DND-41 (cell line): ENCODE results near the gene RGS14.

Experiments used
- ATAC-seq: fragments of 200-7000 bp; cut with Tn5 transposase; 3 replicates; pipeline ENCODE4 v1.9.1; 2021; ENCODE audit warnings: low read depth; ENCODE audit not compliant: insufficient read depth
- DNase-seq: peaks from one replicate; pipeline ENCODE4 v3.0.0-alpha.2; 2020
- H2AFZ ChIP-seq: 2 replicates; pipeline ENCODE4 v1.6.0; 2012; ENCODE audit warnings: low read depth, low read length
- H3K27ac ChIP-seq: 2 replicates; pipeline ENCODE4 v1.5.1; 2012; ENCODE audit warnings: low read length, inconsistent platforms
- H3K27me3 ChIP-seq: fragments of 200-600 bp; sonication (generic); 2 replicates; pipeline ENCODE4 v1.6.0; 2012; ENCODE audit warnings: low read length, mild to moderate bottlenecking, inconsistent platforms; ENCODE audit not compliant: insufficient read depth, poor library complexity
- H3K36me3 ChIP-seq: 2 replicates; pipeline ENCODE4 v1.5.1; 2012; ENCODE audit warnings: low read length, inconsistent platforms; ENCODE audit not compliant: insufficient read depth
- H3K4me1 ChIP-seq: 2 replicates; pipeline ENCODE4 v1.5.1; 2012; ENCODE audit warnings: mild to moderate bottlenecking, low read length; ENCODE audit not compliant: insufficient read depth
- H3K4me2 ChIP-seq: 2 replicates; pipeline ENCODE4 v1.6.0; 2012; ENCODE audit warnings: mild to moderate bottlenecking, moderate library complexity, low read length, inconsistent platforms; ENCODE audit not compliant: insufficient read depth
- H3K4me3 ChIP-seq, 2 experiments: fragments of 200-600 bp in 1 of 2; shearing (Covaris generic) in 1 of 2; 2 replicates each; pipeline ENCODE4 v1.5.1; 2012 to 2016; ENCODE audit warnings: inconsistent platforms in 2 of 2, low read length in 2 of 2, mild to moderate bottlenecking in 2 of 2, low read depth in 1 of 2, moderate library complexity in 1 of 2
- H3K79me2 ChIP-seq: 2 replicates; pipeline ENCODE4 v1.6.0; 2012; ENCODE audit warnings: low read length, inconsistent platforms; ENCODE audit not compliant: insufficient read depth
- H3K9ac ChIP-seq: 2 replicates; pipeline ENCODE4 v1.6.0; 2012; ENCODE audit warnings: low read depth, mild to moderate bottlenecking, inconsistent platforms, low read length, moderate library complexity
- H3K9me3 ChIP-seq: 2 replicates; pipeline ENCODE4 v1.5.1; 2012; ENCODE audit warnings: low read length, moderate library complexity, mild to moderate bottlenecking, inconsistent platforms; ENCODE audit not compliant: insufficient read depth, severe bottlenecking
- H4K20me1 ChIP-seq: 2 replicates; pipeline ENCODE4 v1.6.0; 2012; ENCODE audit warnings: low read length; ENCODE audit not compliant: insufficient read depth
- EZH2 ChIP-seq: IDR thresholded peaks from 3 replicates; pipeline ENCODE4 v1.6.1; 2012; ENCODE audit warnings: borderline replicate concordance, low read depth, mild to moderate bottlenecking, moderate library complexity, low read length, inconsistent platforms; ENCODE audit not compliant: severe bottlenecking
- TF ChIP-seq, protein P1 (sequence below): IDR thresholded peaks from 2 replicates; pipeline ENCODE4 v1.5.1; 2012; ENCODE audit warnings: borderline replicate concordance, low read length, moderate library complexity, mild to moderate bottlenecking; ENCODE audit not compliant: poor library complexity, severe bottlenecking; ENCODE audit errors: extremely low read depth

RGS14 gene

DNA sequence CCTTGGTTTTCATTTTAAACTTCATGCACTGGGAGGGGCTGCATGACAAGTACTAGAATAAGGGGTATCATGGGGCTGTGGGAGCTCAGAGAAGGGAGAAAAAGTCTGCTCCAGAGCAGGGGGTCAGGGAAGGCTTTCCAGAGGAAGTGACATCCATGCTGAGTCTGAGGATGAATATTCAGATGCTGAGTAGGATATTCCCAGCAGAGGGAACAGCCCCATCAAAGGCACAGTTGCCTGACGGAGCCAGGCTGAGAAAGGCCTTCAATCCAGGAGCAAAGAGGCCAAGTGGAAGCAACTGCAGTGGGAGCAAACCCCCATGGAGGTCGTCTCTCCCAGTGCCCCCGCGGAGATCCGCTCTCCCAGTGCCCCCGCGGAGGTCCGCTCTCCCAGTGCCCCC lies 38.4 kb downstream of the RGS14 start:
- TF ChIP-seq, protein P1, sequence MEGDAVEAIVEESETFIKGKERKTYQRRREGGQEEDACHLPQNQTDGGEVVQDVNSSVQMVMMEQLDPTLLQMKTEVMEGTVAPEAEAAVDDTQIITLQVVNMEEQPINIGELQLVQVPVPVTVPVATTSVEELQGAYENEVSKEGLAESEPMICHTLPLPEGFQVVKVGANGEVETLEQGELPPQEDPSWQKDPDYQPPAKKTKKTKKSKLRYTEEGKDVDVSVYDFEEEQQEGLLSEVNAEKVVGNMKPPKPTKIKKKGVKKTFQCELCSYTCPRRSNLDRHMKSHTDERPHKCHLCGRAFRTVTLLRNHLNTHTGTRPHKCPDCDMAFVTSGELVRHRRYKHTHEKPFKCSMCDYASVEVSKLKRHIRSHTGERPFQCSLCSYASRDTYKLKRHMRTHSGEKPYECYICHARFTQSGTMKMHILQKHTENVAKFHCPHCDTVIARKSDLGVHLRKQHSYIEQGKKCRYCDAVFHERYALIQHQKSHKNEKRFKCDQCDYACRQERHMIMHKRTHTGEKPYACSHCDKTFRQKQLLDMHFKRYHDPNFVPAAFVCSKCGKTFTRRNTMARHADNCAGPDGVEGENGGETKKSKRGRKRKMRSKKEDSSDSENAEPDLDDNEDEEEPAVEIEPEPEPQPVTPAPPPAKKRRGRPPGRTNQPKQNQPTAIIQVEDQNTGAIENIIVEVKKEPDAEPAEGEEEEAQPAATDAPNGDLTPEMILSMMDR = no peak
- TF ChIP-seq EZH2 = no peak
- no peak for ATAC-seq
- Histone ChIP-seq H4K20me1 (peaks cover 3% of the 10 kb centered on the region; the same call in 1 of the 2 replicates), H3K9ac (no peak overlapping the region), H3K27me3 (no peaks in the 10 kb centered on the region), H3K4me3 (no peak overlapping the region), H3K79me2 (no peaks in the 10 kb centered on the region), H3K9me3 (no peaks in the 10 kb centered on the region), H2AFZ (no peak overlapping the region), H3K4me1 (peaks cover under 1% of the 10 kb centered on the region; the same call in 1 of the 2 replicates), H3K27ac (no peak overlapping the region), H3K4me2 (no peak overlapping the region), H3K36me3 (no peaks in the 10 kb centered on the region)
- DNase-seq = no peak

GRCh38 chr5:177396807-177397206 lies 39.1 kb downstream of the RGS14 start:
- Histone ChIP-seq H3K27me3 (peaks cover 4% of the 10 kb centered on the region), H3K4me1 (no peaks in the 10 kb centered on the region), H3K36me3 (no peaks in the 10 kb centered on the region), H3K9ac (no peak overlapping the region), H3K79me2 (no peaks in the 10 kb centered on the region), H3K4me2 (no peak overlapping the region), H3K27ac (no peak overlapping the region), H3K4me3 (no peak overlapping the region), H4K20me1 (peaks cover 6% of the 10 kb centered on the region), H2AFZ (no peak overlapping the region), H3K9me3 (no peaks in the 10 kb centered on the region)
- DNase-seq (no peak), ATAC-seq (no peak)
- TF ChIP-seq, protein P1 = no peak
- TF ChIP-seq EZH2 = no peak

- Histone ChIP-seq H3K9me3 (no peaks in the 10 kb centered on the region), H3K27me3 (peaks cover 15% of the 10 kb centered on the region), H3K79me2 (no peaks in the 10 kb centered on the region), H3K4me2 (no peak overlapping the region), H4K20me1 (peaks cover 13% of the 10 kb centered on the region), H3K4me1 (no peaks in the 10 kb centered on the region), H2AFZ (no peak overlapping the region), H3K36me3 (no peaks in the 10 kb centered on the region), H3K4me3 (no peak overlapping the region), H3K27ac (no peak overlapping the region), H3K9ac (no peak overlapping the region)
- ATAC-seq (no peak), DNase-seq (no peak)
- TF ChIP-seq EZH2 = no peak
- TF ChIP-seq, protein P1 = no peak
Observed at GRCh38 chr5:177397875-177398390, 40.2 kb downstream of the RGS14 start.
